ENCODE measurements around the gene ZNF860.
"Not testable (repeated sequence)": the region's sequence is repeated elsewhere in the genome, so short reads cannot be mapped to it uniquely, and the experiment has no call there.

The ZNF860 gene

DNA sequence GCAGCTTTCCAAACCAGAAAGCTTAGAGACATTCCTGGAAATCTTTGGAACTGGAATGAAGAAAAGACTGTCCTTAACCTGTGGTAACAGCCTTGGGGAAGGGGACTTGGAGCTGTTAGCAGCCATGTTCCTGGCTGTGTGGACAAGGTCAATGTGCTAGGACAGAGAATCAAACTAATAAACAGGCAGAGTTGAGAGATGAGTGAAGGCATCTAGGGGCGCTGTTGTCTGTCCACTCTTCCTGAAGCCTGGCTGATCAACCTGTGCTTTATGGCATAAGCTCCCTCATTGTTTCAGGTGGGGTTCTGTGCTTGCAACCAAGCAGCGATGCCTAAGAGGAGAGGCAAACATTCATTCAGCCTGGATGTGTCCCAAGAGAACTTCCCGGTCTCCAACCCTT lies 19.3 kb downstream of the ZNF860 start:
- no peak for DNase-seq

DNA sequence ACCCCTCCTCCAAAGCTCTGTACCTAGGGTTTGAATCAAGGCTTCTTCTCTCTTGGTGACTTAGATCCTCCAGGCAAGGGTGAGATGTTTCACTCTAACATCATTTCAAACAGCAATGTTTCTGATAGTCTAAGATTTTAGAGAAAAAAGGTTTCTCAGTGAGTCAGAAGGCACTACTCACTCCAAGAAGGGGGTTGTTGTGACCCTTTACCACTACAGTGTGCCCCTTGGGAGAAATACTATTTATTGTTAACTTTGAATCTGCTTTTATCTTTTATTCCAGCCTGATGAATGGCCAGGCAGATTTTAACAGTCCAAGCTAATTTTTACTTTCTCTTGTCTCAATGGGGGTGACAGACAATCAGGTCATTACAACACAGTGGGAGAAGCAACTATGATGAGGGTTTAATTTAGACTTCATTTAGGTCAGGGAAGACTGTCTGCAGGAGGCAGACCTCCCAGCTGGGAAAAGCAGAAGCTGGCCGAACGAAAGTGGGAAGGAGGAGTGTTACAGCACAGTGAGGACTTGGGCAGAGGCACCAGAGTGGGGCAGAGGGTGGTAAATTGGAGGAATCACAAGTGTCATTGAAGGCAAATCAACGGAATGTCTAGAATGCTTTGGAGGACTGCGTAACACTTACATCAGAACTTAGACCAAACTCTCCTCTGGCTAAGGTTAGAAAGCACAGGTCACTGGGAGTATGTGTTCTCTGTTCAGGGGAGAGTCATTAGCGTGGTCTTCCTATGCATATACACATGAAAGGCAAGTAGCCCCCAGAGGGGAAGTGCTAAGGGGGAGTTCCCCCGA lies 21.2 kb downstream of the ZNF860 start:
- no peak for DNase-seq

DNA sequence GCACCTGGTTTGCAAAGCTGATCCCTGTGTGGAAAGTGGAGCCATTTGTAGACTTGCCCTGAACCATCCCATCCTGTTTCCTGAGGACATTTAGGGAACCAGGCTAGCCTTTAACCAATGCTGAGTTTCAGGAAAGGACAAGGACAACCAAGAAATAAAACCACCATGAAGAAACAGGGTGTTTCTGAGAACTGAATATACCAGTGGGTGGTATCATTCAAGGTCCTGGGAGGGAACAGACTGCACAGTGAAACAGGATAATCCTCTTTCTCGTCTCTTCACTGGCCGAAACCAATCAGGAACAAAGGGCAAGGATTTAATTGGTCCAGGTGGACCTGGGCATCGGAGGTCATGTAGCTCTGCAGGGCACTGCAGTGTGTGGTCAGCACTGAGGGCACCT lies 21.8 kb downstream of the ZNF860 start:
- no peak for DNase-seq

DNA sequence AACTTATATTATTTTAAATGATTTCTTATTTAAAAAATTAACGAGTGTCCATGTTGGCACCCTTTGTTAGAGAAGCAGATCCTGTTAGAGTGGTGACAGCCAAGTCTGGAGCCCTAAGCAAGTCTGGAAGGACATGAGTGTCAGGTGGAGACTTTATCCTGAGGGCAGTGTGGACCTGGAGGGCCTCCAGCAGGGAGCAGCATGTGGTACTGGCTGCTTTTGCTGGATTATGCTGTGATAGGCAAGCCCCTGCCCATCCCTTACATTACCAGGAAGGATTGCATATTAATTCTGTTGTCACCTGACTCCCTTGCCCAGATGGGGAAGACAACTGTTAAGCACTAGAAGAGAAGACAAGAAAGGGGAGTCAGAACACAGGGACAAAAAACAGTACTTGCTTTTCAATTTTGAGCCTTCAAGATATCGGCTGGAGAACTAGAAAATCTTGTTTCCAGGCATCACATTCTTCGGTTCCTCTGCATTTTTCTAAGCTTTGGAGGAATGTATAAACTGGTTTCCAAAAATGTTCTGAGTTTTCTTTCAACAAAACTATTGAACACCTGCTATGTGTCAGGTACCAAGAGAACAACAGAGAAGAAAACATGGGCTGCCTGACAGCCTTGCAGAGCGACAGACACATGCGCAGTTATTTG lies 22.7 kb downstream of the ZNF860 start:
- DNase-seq, result no peak

DNA sequence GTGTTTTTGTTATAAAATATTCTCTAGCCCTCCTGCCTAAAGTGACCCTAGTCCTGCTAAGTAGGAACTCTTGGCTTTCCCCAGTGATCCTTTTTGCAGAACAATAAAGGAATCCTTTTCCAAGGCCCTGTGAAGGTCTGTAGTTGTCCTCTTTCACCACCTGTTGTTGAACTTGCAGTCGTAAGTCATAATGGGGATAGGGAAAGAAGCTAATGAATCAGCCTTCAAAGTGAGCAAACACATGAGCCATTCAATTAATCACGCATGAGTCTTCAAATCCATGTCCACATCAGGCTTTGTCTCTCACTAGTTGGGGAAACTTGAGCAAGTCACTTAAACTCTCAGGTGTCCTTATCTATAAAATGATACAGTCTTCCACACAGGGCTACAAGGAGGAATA lies 27.6 kb downstream of the ZNF860 start:
- no peak for DNase-seq

DNA sequence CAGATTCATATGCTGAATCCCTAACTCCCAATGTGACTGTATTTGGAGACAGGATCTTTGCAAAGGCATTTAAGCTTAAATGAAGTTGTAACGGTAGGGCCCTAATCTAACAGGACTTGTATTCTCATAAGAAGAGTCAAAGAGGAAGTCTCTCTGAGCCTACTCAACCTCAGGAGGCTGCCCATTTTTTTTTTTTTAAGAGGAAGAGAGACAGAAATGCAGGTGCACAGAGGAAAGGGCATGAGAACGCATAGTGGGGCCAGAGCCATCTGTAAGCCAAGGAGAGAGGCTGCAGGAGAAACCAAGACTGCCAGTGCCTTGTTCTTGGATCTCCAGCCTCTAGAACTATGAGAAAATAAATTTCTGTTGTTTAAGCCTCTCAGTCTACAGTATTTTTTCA lies 28.4 kb downstream of the ZNF860 start:
- DNase-seq, result no peak

DNA sequence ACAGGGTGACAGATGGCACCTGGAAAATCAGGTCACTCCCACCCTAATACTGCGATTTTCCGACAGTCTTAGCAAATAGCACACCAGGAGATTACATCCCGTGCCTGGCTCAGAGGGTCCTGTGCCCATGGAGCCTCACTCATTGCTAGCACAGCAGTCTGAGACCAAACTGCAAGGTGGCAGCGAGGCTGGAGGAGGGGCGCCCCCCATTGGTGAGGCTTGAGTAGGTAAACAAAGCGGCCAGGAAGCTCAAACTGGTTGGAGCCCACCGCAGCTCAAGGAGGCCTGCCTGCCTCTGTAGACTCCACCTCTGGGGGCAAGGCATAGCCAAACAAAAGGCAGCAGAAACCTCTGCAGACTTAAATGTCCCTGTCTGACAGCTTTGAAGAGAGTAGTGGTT lies 29.1 kb downstream of the ZNF860 start:
- not testable (repeated sequence) for DNase-seq

- not testable (repeated sequence) for DNase-seq
Measured at GRCh38 chr3:32015638-32016037, 34.1 kb downstream of the ZNF860 start.

GRCh38 chr3:32017286-32017685 lies 35.7 kb downstream of the ZNF860 start:
- DNase-seq, result no peak

- peak; percentile 30 for DNase-seq
Measured at GRCh38 chr3:32018757-32019564, 37.4 kb downstream of the ZNF860 start.

- DNase-seq, result no peak
Measured at GRCh38 chr3:32021155-32021554, 39.6 kb downstream of the ZNF860 start.

DNA sequence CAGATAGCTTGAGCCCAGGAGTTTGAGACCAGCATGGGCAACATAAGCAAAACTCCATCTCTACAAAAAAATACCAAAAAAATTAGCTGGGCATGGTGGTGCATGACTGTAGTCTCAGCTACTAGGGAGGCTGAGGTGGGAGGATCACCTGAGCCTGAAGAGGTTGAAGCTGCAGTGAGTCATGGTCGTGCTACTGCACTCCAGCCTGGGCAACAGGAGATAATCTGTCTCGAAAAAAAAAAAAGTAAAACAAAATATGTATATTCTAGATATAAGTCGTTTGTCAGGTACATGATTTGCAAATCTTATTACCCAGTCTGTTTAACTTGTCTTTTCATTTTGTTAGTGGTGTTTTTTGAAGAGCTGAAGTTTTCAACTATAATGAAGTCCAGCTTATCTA lies 40.2 kb downstream of the ZNF860 start:
- DNase-seq, result no peak

- no peak for DNase-seq
Measured at GRCh38 chr3:32022947-32023346, 41.4 kb downstream of the ZNF860 start.

DNA sequence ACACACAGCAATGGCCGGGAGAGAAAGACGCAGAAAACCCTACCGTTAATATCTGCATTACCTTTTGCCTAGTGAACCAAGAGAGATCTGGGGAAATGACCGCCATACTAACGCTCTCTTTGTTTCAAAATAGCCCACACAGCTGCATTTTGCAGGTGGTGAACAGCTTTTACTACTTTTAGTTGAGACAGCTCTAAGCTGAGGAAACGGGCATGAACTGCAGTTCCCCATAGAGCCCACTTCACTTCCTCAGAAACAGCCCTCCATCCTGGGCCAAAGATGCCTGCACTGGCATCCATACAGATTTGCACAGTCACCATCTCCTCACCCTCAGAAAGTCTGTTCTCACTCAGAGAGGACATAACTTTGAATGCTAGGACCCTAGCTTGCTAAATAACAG lies 45.0 kb downstream of the ZNF860 start:
- DNase-seq, result no peak

GRCh38 chr3:32037932-32038267 lies 56.4 kb downstream of the ZNF860 start:
- DNase-seq, result no peak

GRCh38 chr3:32041316-32041715 lies 59.8 kb downstream of the ZNF860 start:
- DNase-seq, result no peak
